MCF 10A (cell line): Measurements from ENCODE around the gene SSMEM1. TPM values are rescaled to one million over a fixed set of nuclear protein-coding genes. Genes with fewer than 3 reads are reported as not detected.
"Not testable (repeated sequence)": the region's sequence is repeated elsewhere in the genome, so short reads cannot be mapped to it uniquely, and the experiment has no call there.

Experiments
- BruUV-seq: library from RNA; stranded (reverse); fragments of 400-500 nt; replicated peaks from 2 replicates; lab custom pipeline; 2021; lab: Mats Ljungman, UMichigan
- CTCF ChIA-PET: fragments of 300-600 bp; sonication (Branson Sonifier 250); formaldehyde crosslinking; extraction: SDS; loops from one replicate; lab custom pipeline; 2021; ENCODE audit warnings: antibody characterized with exemption, inconsistent platforms; lab: Yijun Ruan, JAX
- POLR2A ChIA-PET: fragments of 300-600, 350-650 bp; sonication (Branson Sonifier 250); formaldehyde crosslinking; extraction: SDS; loops from one replicate; lab custom pipeline; 2020; ENCODE audit warnings: antibody characterized with exemption, inconsistent platforms; lab: Yijun Ruan, JAX
- DNase-seq: peaks from one replicate; pipeline ENCODE4 v3.0.0-alpha.2; 2018; ENCODE audit not compliant: unreplicated experiment
- H3K27ac Mint-ChIP-seq: one replicate; pipeline ENCODE4 v1.8.0; 2022; ENCODE audit warnings: mild to moderate bottlenecking, low read depth, mixed read lengths; ENCODE audit not compliant: unreplicated experiment
- H3K27me3 Mint-ChIP-seq: one replicate; pipeline ENCODE4 v1.8.0; 2022; ENCODE audit warnings: mixed read lengths; ENCODE audit not compliant: insufficient read depth, unreplicated experiment
- H3K36me3 Mint-ChIP-seq: one replicate; pipeline ENCODE4 v1.8.0; 2022; ENCODE audit warnings: mild to moderate bottlenecking, moderate library complexity, mixed read lengths; ENCODE audit not compliant: insufficient read depth, unreplicated experiment
- H3K4me1 Mint-ChIP-seq: one replicate; pipeline ENCODE4 v1.8.0; 2022; ENCODE audit warnings: mixed read lengths; ENCODE audit not compliant: insufficient read depth, unreplicated experiment
- H3K4me3 Mint-ChIP-seq: one replicate; pipeline ENCODE4 v1.8.0; 2022; ENCODE audit warnings: mild to moderate bottlenecking, moderate library complexity, mixed read lengths; ENCODE audit not compliant: unreplicated experiment
- H3K9me3 Mint-ChIP-seq: one replicate; pipeline ENCODE4 v1.8.0; 2022; ENCODE audit warnings: mixed read lengths; ENCODE audit not compliant: unreplicated experiment
- CTCF ChIP-seq: fragments of 200-600 bp; IDR thresholded peaks from one replicate; pipeline ENCODE4 v1.8.0; 2022; ENCODE audit warnings: antibody characterized with exemption, mild to moderate bottlenecking; ENCODE audit not compliant: unreplicated experiment
- intact Hi-C: fragments of 100-400 bp; cut with micrococcal nuclease; formaldehyde crosslinking; loops from 2 replicates; pipeline ENCODE4 v1.14.1; 2022
- total RNA-seq: library from RNA; stranded (reverse); gene quantifications from 2 replicates; pipeline ENCODE4 v1.2.3, GENCODE V29; 2022

Gene SSMEM1
- total RNA-seq, 1 experiment from 2014 or later: not detected

GRCh38 chr7:130181263-130181605 is 26.4 kb upstream of the SSMEM1 start:
- peak overlapping the region; percentile 79 for H3K27ac Mint-ChIP-seq

GRCh38 chr7:130182990-130183389 is 24.7 kb upstream of the SSMEM1 start:
- ChIA-PET POLR2A (interaction anchor here (0.8 to 2.1 kb wide), 4 partner anchors 19 to 149 kb away, joined by 3 to 7 read pairs (median 4); partner anchors contain the start of gene TMEM209), CTCF (interaction anchor here (0.6 to 1.1 kb wide), 2 partner anchors 95 to 111 kb away, joined by 3 to 4 read pairs; no protein-coding TSS in a partner anchor)
- intact Hi-C loops: no loop called here
- Mint-ChIP-seq H3K36me3 (peaks cover 70% of the 10 kb centered on the region), H3K4me3 (no peak overlapping the region), H3K9me3 (no peaks in the 10 kb centered on the region), H3K4me1 (peaks cover 7% of the 10 kb centered on the region), H3K27me3 (no peaks in the 10 kb centered on the region), H3K27ac (no peak overlapping the region)
- no peak for DNase-seq
- no peak for TF ChIP-seq CTCF
- BruUV-seq: no TSS peak

More at GRCh38 chr7:130181263-130181605, 26.4 kb upstream of the SSMEM1 start:
- ChIA-PET POLR2A (interaction anchor here (1.5 to 2.1 kb wide), 2 partner anchors 24 to 110 kb away, joined by 3 to 7 read pairs; partner anchors contain the start of gene TMEM209), CTCF (interaction anchor here (0.6 to 1.6 kb wide), 5 partner anchors 10 to 517 kb away, joined by 3 to 4 read pairs (median 3); no protein-coding TSS in a partner anchor)
- TF ChIP-seq CTCF: no peak
- no TSS peak for BruUV-seq
- H3K4me1 Mint-ChIP-seq: peaks cover 7% of the 10 kb centered on the region
- H3K27me3 Mint-ChIP-seq: no peaks in the 10 kb centered on the region
- intact Hi-C loops: no loop called here
- DNase-seq: no peak
- no peak overlapping the region for H3K4me3 Mint-ChIP-seq
- no peaks in the 10 kb centered on the region for H3K9me3 Mint-ChIP-seq
- peaks cover 78% of the 10 kb centered on the region for H3K36me3 Mint-ChIP-seq

- POLR2A ChIA-PET: interaction anchor here (0.7 to 1.0 kb wide), 2 partner anchors 20 to 163 kb away, joined by 3 read pairs; partner anchors contain the start of gene TMEM209
- H3K9me3 Mint-ChIP-seq, H3K4me1 Mint-ChIP-seq, intact Hi-C loops, DNase-seq, BruUV-seq, H3K27me3 Mint-ChIP-seq, H3K4me3 Mint-ChIP-seq, H3K27ac Mint-ChIP-seq: not testable (repeated sequence)
- peaks cover 69% of the 10 kb centered on the region for H3K36me3 Mint-ChIP-seq
- CTCF ChIA-PET: interaction anchor here (0.6 kb wide), 1 partner anchor 334 kb away, joined by 3 read pairs; no protein-coding TSS in a partner anchor
Observed at GRCh38 chr7:130184349-130184748, 23.3 kb upstream of the SSMEM1 start.

- no peak for DNase-seq
- H3K9me3 Mint-ChIP-seq: no peaks in the 10 kb centered on the region
- TF ChIP-seq CTCF: no peak
- no peak overlapping the region for H3K4me3 Mint-ChIP-seq
- CTCF ChIA-PET: interaction anchor here (0.6 kb wide), 1 partner anchor 567 kb away, joined by 4 read pairs; no protein-coding TSS in a partner anchor
- no peaks in the 10 kb centered on the region for H3K27me3 Mint-ChIP-seq
- peaks cover 55% of the 10 kb centered on the region for H3K36me3 Mint-ChIP-seq
- no peak overlapping the region for H3K27ac Mint-ChIP-seq
- H3K4me1 Mint-ChIP-seq: no peaks in the 10 kb centered on the region
- BruUV-seq: no TSS peak
- intact Hi-C loops: no loop called here
- POLR2A ChIA-PET: interaction anchor here (1.2 kb wide), 1 partner anchor 18 kb away, joined by 5 read pairs; the partner anchor contains the start of gene TMEM209
Observed at GRCh38 chr7:130187360-130187759, 20.3 kb upstream of the SSMEM1 start.
